HG02943 (cell line): ENCODE results near the gene GMPPA.

ENCODE experiments used
- ATAC-seq: cut with Tn5 transposase; IDR thresholded peaks from one replicate; pipeline ENCODE4 v1.9.1; 2021; ENCODE audit warnings: mild to moderate bottlenecking, low read depth, moderate library complexity; ENCODE audit not compliant: unreplicated experiment

The GMPPA gene

GRCh38 chr2:219499555-219499954 is 864 bp downstream of the GMPPA start:
- no peak for ATAC-seq

- ATAC-seq: no peak
These were observed 1.4 kb downstream of the GMPPA start for GRCh38 chr2:219500135-219500534.

GRCh38 chr2:219501849-219502248 is 3.2 kb downstream of the GMPPA start:
- no peak for ATAC-seq

GRCh38 chr2:219502618-219503017 is 3.9 kb downstream of the GMPPA start:
- no peak for ATAC-seq

- no peak for ATAC-seq
These were observed 6.9 kb downstream of the GMPPA start for GRCh38 chr2:219505585-219505984.

- ATAC-seq: no peak
These were observed 7.6 kb downstream of the GMPPA start for GRCh38 chr2:219506153-219506801.

- ATAC-seq: no peak
These were observed 8.3 kb downstream of the GMPPA start for GRCh38 chr2:219506802-219507526.

GRCh38 chr2:219507581-219508443 is 9.1 kb downstream of the GMPPA start:
- ATAC-seq: no peak

GRCh38 chr2:219508444-219508734 is 9.7 kb downstream of the GMPPA start:
- no peak for ATAC-seq

GRCh38 chr2:219508971-219509779 is 10.5 kb downstream of the GMPPA start:
- ATAC-seq: no peak

GRCh38 chr2:219509780-219510511 is 11.3 kb downstream of the GMPPA start:
- ATAC-seq: no peak

GRCh38 chr2:219510512-219511135 is 11.9 kb downstream of the GMPPA start:
- ATAC-seq: no peak

- ATAC-seq: no peak
These were observed 13.0 kb downstream of the GMPPA start for GRCh38 chr2:219511547-219512325.

- no peak for ATAC-seq
These were observed 14.0 kb downstream of the GMPPA start for GRCh38 chr2:219512524-219513216.

GRCh38 chr2:219513787-219514186 is 15.1 kb downstream of the GMPPA start:
- no peak for ATAC-seq

- ATAC-seq: no peak
These were observed 15.6 kb downstream of the GMPPA start, which contains the start of gene ASIC4 for GRCh38 chr2:219514196-219514761. TSS of gene ASIC4 (plus strand) at chr2:219514482. CDS start at chr2:219514725, 243 bp downstream.

- no peak for ATAC-seq
These were observed 16.1 kb downstream of the GMPPA start for GRCh38 chr2:219514836-219515235.
